Kidney epithelial cell (primary cell): ENCODE results near the gene PALLD. TPM values are rescaled to one million over a fixed set of nuclear protein-coding genes. Genes with fewer than 3 reads are reported as not detected.
A peak's percentile ranks its signal among the peaks of the same experiment; 100 is the strongest.

Experiments
- DNase-seq: peaks from one replicate; pipeline ENCODE4 v3.0.0-alpha.2; 2010; ENCODE audit warnings: low read depth
- H3K27me3 ChIP-seq: 2 replicates; pipeline ENCODE4 v1.6.0; 2011; ENCODE audit warnings: low read length; ENCODE audit not compliant: control insufficient read depth, insufficient read depth
- H3K36me3 ChIP-seq: 2 replicates; pipeline ENCODE4 v1.5.1; 2011; ENCODE audit warnings: low read length; ENCODE audit not compliant: control insufficient read depth, insufficient read depth
- H3K4me3 ChIP-seq: 2 replicates; pipeline ENCODE4 v1.5.1; 2011; ENCODE audit warnings: low read depth, mild to moderate bottlenecking, control low read depth, low read length
- total RNA-seq: library from RNA; depleted of rRNA; stranded (reverse); fragments of >200 nt; gene quantifications from 2 replicates; pipeline ENCODE4 v1.2.3, GENCODE V29; 2015
- TF ChIP-seq, protein P1 (sequence below): IDR thresholded peaks from 2 replicates; pipeline ENCODE4 v1.5.1; 2011; ENCODE audit warnings: mild to moderate bottlenecking, moderate library complexity, low read length, control low read depth, inconsistent platforms; ENCODE audit not compliant: insufficient read depth, poor library complexity, severe bottlenecking

The PALLD gene
- total RNA-seq, 1 donor from 2014 or later, result 77.4 TPM

DNA sequence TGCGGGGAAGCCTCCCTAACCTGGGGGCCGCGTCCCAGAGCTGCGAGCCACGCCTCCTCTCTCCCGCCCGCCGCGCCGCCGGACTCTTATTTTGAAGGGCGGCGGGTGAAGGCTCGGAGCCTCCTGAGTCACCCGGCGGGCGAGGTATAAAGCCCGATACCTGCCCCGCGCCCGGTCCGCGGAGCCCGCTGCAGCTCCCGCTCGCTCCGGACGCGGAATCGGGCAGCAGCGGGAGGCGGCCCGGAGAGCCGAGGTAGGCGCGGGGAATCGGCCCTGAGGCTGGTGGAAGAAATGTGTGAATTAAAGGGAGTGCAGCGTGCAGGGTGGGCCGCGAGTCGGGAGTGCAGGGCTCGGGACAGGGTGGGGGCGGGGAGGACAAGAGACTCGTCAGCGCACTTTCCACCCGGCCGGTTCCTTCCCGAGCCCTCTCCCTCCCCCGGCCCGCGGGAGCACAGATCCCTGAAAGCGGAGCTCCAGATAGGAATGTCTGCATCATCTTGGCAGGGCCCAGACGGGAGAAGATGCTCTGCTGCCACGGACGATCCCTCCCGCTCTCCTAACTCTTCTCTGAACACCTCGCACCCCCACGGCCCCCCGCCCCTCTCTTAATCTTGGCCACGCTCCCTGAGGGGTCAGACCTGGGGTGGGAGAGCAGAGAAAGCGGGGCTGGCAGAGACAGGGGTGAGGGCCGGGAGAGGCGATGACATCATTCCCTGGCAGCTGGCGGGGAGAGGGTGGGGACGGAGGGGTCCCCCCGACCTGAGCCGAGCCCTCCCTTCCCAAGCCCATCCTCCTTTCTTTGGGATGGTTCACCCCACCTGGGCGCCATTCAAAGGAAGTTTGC, 335.3 kb downstream of the PALLD start:
- no peak for DNase-seq
- H3K27me3 ChIP-seq, result no peaks in the 10 kb centered on the region
- H3K4me3 ChIP-seq, result peak overlapping the region; percentile 68
- no peaks in the 10 kb centered on the region for H3K36me3 ChIP-seq
- TF ChIP-seq, protein P1, sequence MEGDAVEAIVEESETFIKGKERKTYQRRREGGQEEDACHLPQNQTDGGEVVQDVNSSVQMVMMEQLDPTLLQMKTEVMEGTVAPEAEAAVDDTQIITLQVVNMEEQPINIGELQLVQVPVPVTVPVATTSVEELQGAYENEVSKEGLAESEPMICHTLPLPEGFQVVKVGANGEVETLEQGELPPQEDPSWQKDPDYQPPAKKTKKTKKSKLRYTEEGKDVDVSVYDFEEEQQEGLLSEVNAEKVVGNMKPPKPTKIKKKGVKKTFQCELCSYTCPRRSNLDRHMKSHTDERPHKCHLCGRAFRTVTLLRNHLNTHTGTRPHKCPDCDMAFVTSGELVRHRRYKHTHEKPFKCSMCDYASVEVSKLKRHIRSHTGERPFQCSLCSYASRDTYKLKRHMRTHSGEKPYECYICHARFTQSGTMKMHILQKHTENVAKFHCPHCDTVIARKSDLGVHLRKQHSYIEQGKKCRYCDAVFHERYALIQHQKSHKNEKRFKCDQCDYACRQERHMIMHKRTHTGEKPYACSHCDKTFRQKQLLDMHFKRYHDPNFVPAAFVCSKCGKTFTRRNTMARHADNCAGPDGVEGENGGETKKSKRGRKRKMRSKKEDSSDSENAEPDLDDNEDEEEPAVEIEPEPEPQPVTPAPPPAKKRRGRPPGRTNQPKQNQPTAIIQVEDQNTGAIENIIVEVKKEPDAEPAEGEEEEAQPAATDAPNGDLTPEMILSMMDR, result no peak

- DNase-seq, result no peak
- TF ChIP-seq, protein P1, result peak; percentile 48
- H3K36me3 ChIP-seq, result no peaks in the 10 kb centered on the region
- no peaks in the 10 kb centered on the region for H3K27me3 ChIP-seq
- peak overlapping the region; percentile 68 for H3K4me3 ChIP-seq
These were observed 336.1 kb downstream of the PALLD start for GRCh38 chr4:168832763-168833575.

- TF ChIP-seq, protein P1, result no peak
- Histone ChIP-seq H3K4me3 (peak overlapping the region; percentile 68), H3K36me3 (no peaks in the 10 kb centered on the region), H3K27me3 (no peaks in the 10 kb centered on the region)
- DNase-seq, result no peak
These were observed 337.0 kb downstream of the PALLD start for GRCh38 chr4:168833881-168834280.

DNA sequence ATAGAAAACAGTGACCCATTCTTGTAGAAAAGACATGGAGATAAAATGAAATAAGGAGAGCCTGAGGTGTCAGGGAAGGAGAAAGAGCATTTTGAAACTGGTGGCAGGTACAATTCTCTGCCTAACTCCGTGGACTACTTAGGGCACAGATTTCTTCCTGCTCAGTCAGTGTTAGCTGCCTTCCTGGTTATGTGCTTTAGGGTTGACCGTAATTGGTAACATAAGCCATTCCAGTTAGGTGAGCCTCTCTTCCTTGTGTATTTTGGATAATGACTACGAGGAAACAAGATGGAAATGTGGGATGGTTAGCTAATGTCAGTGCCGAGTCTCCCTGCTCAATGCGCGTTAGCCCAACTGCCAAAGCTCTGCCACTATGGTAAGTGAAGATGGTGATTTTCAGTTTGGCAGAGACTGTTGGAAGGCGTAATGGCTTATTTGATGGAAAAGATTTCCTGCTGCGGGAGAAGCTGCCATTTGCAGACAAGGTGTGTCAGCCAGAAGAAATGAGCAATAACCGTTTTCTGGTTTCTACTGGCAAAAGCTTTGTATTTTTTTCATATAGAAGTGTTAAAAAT, 339.1 kb downstream of the PALLD start:
- H3K4me3 ChIP-seq, result no peak overlapping the region
- DNase-seq, result no peak
- TF ChIP-seq, protein P1, result no peak
- H3K36me3 ChIP-seq, result no peaks in the 10 kb centered on the region
- no peaks in the 10 kb centered on the region for H3K27me3 ChIP-seq

GRCh38 chr4:168836490-168836889, 339.6 kb downstream of the PALLD start:
- no peaks in the 10 kb centered on the region for H3K27me3 ChIP-seq
- DNase-seq, result no peak
- TF ChIP-seq, protein P1, result no peak
- no peaks in the 10 kb centered on the region for H3K36me3 ChIP-seq
- no peak overlapping the region for H3K4me3 ChIP-seq
